Chondrocyte (in vitro differentiated cells): ENCODE results near the gene COL5A1. TPM values are rescaled to one million over a fixed set of nuclear protein-coding genes. Genes with fewer than 3 reads are reported as not detected.

ENCODE experiments used
- DNase-seq: peaks from one replicate; pipeline ENCODE4 v3.0.0; 2021; ENCODE audit warnings: mixed read lengths, low spot score
- H3K27ac Mint-ChIP-seq: one replicate; pipeline ENCODE4 v1.8.0; 2021; ENCODE audit warnings: mild to moderate bottlenecking, moderate library complexity, mixed read lengths; ENCODE audit not compliant: unreplicated experiment
- H3K27me3 Mint-ChIP-seq: 2 replicates; pipeline ENCODE4 v1.8.0; 2021; ENCODE audit warnings: low read depth, mixed read lengths
- H3K36me3 Mint-ChIP-seq: 2 replicates; pipeline ENCODE4 v1.8.0; 2021; ENCODE audit warnings: low read depth, mixed read lengths
- H3K4me1 Mint-ChIP-seq: 2 replicates; pipeline ENCODE4 v1.8.0; 2021; ENCODE audit warnings: low read depth, mild to moderate bottlenecking, mixed read lengths
- H3K4me3 Mint-ChIP-seq: one replicate; pipeline ENCODE4 v1.8.0; 2021; ENCODE audit warnings: mild to moderate bottlenecking, moderate library complexity, mixed read lengths; ENCODE audit not compliant: unreplicated experiment
- H3K9me3 Mint-ChIP-seq: 2 replicates; pipeline ENCODE4 v1.8.0; 2021; ENCODE audit warnings: low read depth, mixed read lengths
- CTCF ChIP-seq: fragments of 200-600 bp; sonication (generic); IDR thresholded peaks from 2 replicates; pipeline ENCODE4 v1.5.0; 2021; ENCODE audit warnings: antibody characterized with exemption, mild to moderate bottlenecking, moderate library complexity
- total RNA-seq: library from RNA; stranded (reverse); gene quantifications from 3 replicates; pipeline ENCODE4 v1.2.1, GENCODE V29; 2021

The COL5A1 gene
- total RNA-seq, 1 donor from 2014 or later, result 2,235 TPM

DNA sequence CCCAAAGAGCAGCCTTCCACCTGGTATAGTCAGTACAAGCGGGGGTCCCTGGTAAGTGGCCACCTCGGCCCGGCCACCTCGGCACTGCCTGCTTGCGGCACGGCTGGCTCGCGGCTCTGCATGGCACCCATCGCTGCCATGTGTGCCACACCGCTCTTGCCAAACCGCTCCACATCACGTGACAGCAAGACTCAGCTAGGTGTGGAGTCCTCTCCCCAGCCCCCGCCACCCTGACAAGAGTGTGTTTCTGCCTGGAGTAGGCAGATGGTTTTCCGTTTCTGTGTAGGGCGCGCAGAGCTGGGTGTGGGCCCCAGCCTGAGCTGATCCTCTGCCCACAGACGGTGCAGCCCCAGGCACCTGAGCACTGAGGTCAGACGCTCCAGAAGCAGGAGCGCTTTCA, 188.5 kb downstream of the COL5A1 start:
- Mint-ChIP-seq H3K36me3 (peaks cover 35% of the 10 kb centered on the region), H3K4me3 (no peak overlapping the region), H3K9me3 (no peaks in the 10 kb centered on the region), H3K27ac (peak overlapping the region; percentile 5), H3K4me1 (no peaks in the 10 kb centered on the region), H3K27me3 (no peaks in the 10 kb centered on the region)
- no peak for DNase-seq
- TF ChIP-seq CTCF, result no peak

DNA sequence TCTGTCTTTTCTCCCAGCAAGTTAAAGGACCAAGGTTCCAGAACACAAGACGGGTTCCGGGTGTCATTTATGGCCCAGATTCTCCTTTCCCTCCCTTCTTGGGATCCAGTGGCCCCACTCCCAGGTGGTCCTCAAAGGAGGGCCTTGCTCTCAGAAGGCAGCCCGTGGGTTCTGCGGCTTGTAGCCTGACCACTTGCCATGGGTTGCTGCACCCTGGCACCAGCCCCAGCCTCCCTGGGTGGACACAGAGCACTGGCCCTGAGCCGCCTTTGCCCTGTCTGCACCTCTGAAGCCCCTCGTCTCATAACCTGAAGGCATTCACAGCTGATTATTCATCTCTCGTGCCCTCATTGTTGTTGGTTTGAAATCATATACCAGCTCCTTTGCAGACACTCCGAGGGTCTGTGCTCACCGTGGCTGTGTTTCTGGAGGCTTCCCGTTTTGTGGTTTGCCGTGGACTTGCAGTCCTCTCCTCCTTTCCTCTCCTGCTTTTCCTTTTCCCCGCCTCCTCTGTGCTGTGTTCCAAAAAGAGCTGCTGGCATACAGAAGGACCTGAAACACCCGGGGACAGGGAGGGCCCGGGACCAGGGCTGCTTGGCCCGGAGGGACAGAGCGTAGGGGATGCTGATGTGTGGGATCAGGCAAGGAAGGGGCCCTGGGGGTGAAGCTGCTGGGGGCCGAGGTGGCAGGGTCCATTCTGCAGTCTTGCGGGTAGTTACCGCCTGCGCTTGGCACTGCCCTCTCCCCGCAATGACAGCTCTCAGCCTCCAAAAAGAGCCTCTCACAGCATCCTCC, 189.5 kb downstream of the COL5A1 start:
- Mint-ChIP-seq H3K4me1 (no peaks in the 10 kb centered on the region), H3K27me3 (no peaks in the 10 kb centered on the region), H3K4me3 (no peak overlapping the region), H3K27ac (peak overlapping the region; percentile 49), H3K36me3 (peaks cover 34% of the 10 kb centered on the region), H3K9me3 (no peaks in the 10 kb centered on the region)
- TF ChIP-seq CTCF, result no peak
- DNase-seq, result no peak

DNA sequence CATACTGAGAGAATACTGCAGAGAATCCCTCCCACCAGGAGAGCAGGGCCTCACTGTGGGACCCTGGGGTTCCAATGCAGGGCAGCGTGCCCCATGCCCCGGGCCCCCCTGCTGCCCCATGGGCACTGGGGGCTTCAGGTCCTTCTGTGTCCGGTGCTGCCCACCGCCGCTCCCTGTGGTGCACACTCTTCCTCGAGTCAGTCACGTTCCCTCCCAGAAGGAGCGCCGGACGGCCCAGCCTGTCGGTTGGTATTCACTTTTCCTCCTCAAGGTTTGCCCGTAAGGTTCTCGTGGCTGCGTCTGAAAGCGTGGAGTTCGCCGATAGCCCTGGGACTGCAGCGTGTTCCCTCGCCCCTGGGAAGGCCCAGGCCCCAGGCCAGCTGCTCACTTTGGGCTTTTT, 190.9 kb downstream of the COL5A1 start:
- H3K27me3 Mint-ChIP-seq, result no peaks in the 10 kb centered on the region
- no peak overlapping the region for H3K4me3 Mint-ChIP-seq
- H3K9me3 Mint-ChIP-seq, result no peaks in the 10 kb centered on the region
- H3K36me3 Mint-ChIP-seq, result peaks cover 35% of the 10 kb centered on the region
- TF ChIP-seq CTCF, result no peak
- DNase-seq, result no peak
- no peaks in the 10 kb centered on the region for H3K4me1 Mint-ChIP-seq
- no peak overlapping the region for H3K27ac Mint-ChIP-seq

GRCh38 chr9:134833294-134833880, 191.8 kb downstream of the COL5A1 start:
- DNase-seq, result no peak
- no peaks in the 10 kb centered on the region for H3K4me1 Mint-ChIP-seq
- H3K27ac Mint-ChIP-seq, result peak overlapping the region; percentile 27
- H3K27me3 Mint-ChIP-seq, result no peaks in the 10 kb centered on the region
- peaks cover 41% of the 10 kb centered on the region for H3K36me3 Mint-ChIP-seq
- TF ChIP-seq CTCF, result no peak
- no peaks in the 10 kb centered on the region for H3K9me3 Mint-ChIP-seq
- H3K4me3 Mint-ChIP-seq, result no peak overlapping the region

DNA sequence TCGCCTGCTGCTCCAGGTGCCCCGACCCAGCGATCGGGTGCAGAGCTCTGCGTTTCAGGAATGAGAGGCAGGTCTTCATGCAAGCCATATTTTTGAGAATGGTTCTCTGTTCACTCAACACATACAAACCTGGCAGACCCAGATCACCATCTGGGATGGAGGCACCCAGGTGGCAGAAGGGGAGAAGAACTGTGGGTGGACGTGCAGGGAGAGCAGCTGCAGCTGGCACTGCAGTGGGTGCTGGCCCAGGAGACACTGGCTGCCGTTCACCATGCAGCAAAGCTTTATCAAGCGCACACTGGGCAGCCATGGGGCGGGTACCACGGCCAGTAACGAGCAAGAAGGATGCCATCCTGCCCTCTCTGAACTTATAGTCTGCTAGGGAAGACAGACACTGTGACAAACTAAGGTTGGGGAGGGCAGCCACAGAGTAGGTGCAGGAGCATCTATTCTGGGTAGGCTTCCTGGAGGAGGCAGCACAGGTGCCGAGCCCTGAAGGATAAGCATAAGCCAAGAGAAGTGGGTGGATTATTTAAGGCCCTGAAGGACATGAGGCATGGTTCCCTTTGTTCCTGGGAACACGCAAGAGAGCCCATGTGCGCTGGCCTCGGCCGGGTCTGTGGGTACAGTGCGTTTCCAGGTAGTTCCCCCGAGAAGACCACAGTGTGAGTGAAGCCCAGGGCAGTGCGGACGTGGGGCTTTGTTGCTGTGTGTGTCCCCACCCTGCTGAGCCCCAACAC, 192.8 kb downstream of the COL5A1 start:
- Mint-ChIP-seq H3K27me3 (no peaks in the 10 kb centered on the region), H3K36me3 (peaks cover 45% of the 10 kb centered on the region), H3K9me3 (no peaks in the 10 kb centered on the region), H3K4me3 (no peak overlapping the region), H3K27ac (peak overlapping the region; percentile 27), H3K4me1 (no peaks in the 10 kb centered on the region)
- DNase-seq, result no peak
- TF ChIP-seq CTCF, result no peak
